ENCODE results near the gene DNMT3A.

The DNMT3A gene

GRCh38 chr2:25341753-25342371 lies at the start of gene DNMT3A:
Gene DNMT3A (minus strand): TSS chr2:25341925. CDS start chr2:25313984, 27,941 bp downstream.
- no peaks in the 10 kb centered on the region for H3K27me3 Mint-ChIP-seq
- H3K4me1 Mint-ChIP-seq, result peaks cover 31% of the 10 kb centered on the region
- H3K9me3 Mint-ChIP-seq, result no peaks in the 10 kb centered on the region
- peak within 1 kb of the TSS; percentile 70 for H3K27ac Mint-ChIP-seq
- peak within 1 kb of the TSS; percentile 74 for H3K4me3 Mint-ChIP-seq
- no peaks in the 10 kb centered on the region for H3K36me3 Mint-ChIP-seq

- no peaks in the 10 kb centered on the region for H3K9me3 Mint-ChIP-seq
- peak overlapping the region; percentile 17 for H3K27ac Mint-ChIP-seq
- H3K4me3 Mint-ChIP-seq, result no peak overlapping the region
- no peaks in the 10 kb centered on the region for H3K27me3 Mint-ChIP-seq
- H3K36me3 Mint-ChIP-seq, result peaks cover 30% of the 10 kb centered on the region
- H3K4me1 Mint-ChIP-seq, result peaks cover 19% of the 10 kb centered on the region
Measured at GRCh38 chr2:25389161-25389560, 47.4 kb upstream of the DNMT3A start.

- Mint-ChIP-seq H3K36me3 (peaks cover 27% of the 10 kb centered on the region), H3K4me1 (peaks cover 19% of the 10 kb centered on the region), H3K9me3 (no peaks in the 10 kb centered on the region), H3K27me3 (no peaks in the 10 kb centered on the region), H3K27ac (no peak overlapping the region), H3K4me3 (no peak overlapping the region)
Measured at GRCh38 chr2:25388491-25388890, 46.8 kb upstream of the DNMT3A start.

GRCh38 chr2:25387876-25388449 lies 46.2 kb upstream of the DNMT3A start:
- H3K4me3 Mint-ChIP-seq, result no peak overlapping the region
- H3K4me1 Mint-ChIP-seq, result peaks cover 19% of the 10 kb centered on the region
- H3K27me3 Mint-ChIP-seq, result no peaks in the 10 kb centered on the region
- peaks cover 27% of the 10 kb centered on the region for H3K36me3 Mint-ChIP-seq
- no peak overlapping the region for H3K27ac Mint-ChIP-seq
- no peaks in the 10 kb centered on the region for H3K9me3 Mint-ChIP-seq

DNA sequence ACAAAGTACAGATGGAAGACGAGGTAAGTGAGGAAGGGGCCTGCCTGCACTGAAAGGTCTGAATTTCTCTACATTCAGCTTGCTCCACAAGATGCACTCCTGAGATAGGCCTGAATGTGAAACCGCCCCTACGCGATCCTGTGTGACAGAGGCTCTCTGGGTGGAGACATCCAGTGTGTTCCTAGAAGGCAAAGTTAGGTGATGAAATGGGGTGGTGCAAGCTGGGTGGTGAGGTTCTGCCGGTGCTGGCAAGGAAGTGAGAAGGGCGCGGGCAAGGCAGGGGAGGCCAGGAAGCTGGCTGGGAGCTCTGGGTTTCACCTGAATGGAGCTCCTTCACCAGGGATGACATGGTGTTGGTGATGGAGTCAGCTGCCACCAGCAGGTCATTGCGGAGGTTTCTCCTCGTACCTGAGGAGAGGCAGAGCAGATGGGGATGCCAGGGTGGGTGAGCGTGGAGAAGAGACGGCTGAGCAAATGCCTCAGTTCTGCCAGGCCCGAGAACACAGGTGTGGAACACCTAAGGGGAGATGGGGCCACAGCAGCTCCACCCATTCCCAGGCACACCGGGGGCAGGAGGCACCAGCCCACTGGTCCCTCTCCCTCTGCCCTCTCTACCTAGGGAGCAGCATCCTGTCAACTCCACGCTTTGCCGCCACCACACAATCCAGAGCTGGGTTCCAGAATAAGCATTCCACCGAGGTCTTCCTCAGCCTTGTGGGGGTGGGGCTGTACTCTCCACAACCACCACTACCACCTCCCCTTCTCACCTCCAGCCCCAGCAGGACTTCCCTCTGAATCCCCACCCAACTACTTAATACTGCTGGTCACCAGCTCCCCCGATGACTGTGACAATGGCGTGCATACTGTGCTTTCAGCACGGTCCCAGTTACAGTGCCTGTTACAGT lies 45.5 kb upstream of the DNMT3A start:
- Mint-ChIP-seq H3K4me3 (no peak overlapping the region), H3K9me3 (no peaks in the 10 kb centered on the region), H3K27ac (peak overlapping the region; percentile 4), H3K36me3 (peaks cover 23% of the 10 kb centered on the region), H3K27me3 (no peaks in the 10 kb centered on the region), H3K4me1 (peaks cover 14% of the 10 kb centered on the region)

GRCh38 chr2:25385910-25386309 lies 44.2 kb upstream of the DNMT3A start:
- peaks cover 4% of the 10 kb centered on the region for H3K4me1 Mint-ChIP-seq
- H3K4me3 Mint-ChIP-seq, result no peak overlapping the region
- no peaks in the 10 kb centered on the region for H3K9me3 Mint-ChIP-seq

GRCh38 chr2:25383806-25384205 lies 42.1 kb upstream of the DNMT3A start:
- Mint-ChIP-seq H3K36me3 (peaks cover 21% of the 10 kb centered on the region), H3K27ac (no peak overlapping the region), H3K4me1 (peaks cover 16% of the 10 kb centered on the region), H3K9me3 (no peaks in the 10 kb centered on the region), H3K27me3 (no peaks in the 10 kb centered on the region), H3K4me3 (no peak overlapping the region)

More at GRCh38 chr2:25385910-25386309, 44.2 kb upstream of the DNMT3A start:
- Mint-ChIP-seq H3K27me3 (no peaks in the 10 kb centered on the region), H3K27ac (no peak overlapping the region), H3K36me3 (peaks cover 21% of the 10 kb centered on the region)

DNA sequence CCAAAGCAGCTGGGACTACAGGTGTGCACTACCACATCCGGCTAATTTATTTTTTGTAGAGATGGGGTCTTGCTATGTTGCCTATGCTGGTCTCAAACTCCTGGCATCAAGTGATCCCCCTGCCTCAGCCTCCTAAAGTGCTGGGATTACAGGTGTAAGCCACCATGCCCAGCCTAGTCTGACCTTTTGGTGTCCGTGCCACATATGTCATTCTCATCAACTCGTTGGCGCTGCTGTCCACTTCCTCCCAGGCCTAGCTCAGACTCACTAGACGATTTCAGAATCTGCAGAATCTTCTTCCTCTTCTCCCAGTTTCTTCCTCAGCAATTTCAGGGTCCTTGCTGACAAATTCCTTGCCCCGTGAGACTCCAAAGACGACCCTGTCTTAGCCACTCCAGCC lies 39.8 kb upstream of the DNMT3A start:
- Mint-ChIP-seq H3K4me1 (peaks cover 30% of the 10 kb centered on the region), H3K36me3 (peaks cover 6% of the 10 kb centered on the region), H3K27me3 (no peaks in the 10 kb centered on the region), H3K27ac (no peak overlapping the region), H3K9me3 (no peaks in the 10 kb centered on the region), H3K4me3 (no peak overlapping the region)

DNA sequence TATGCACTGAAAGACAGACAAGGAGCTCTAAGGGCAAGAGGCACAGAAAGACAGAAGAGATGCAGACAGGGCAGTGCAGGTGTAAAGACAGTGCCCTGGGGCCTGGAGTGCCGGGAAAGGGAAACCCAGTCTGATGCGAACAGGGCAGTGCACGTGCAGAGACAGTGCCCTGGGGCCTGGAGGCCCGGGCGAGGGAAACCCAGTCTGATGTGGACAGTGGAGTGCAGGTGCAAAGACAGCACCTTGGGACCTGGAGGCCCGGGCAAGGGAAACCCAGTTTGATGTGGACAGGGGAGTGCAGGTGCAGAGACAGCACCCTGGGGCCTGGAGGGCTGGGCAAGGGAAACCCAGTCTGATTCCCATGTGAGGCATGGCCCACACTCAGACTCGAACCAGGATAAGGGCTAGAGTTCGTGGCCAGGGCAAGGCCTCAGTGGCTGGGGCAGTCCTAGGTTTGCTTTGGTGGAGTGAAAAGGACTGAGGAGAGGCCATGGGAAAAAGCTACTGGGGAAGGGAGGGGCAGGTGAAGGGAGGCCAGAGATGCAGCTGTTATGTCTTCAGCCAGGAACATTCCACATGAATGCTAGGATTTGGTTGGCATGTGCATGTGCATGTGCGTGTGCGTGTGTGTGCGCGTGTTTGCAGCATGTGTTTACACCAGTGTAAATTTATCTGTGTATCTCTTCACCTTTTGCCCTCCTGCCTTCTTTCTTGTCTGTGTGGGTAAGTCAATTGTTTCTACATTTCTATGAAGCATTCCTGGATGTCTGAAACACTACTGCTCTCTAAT lies 39.1 kb upstream of the DNMT3A start:
- Mint-ChIP-seq H3K27me3 (no peaks in the 10 kb centered on the region), H3K4me3 (no peak overlapping the region), H3K36me3 (peaks cover 5% of the 10 kb centered on the region), H3K4me1 (peaks cover 37% of the 10 kb centered on the region), H3K27ac (peak overlapping the region; percentile 7), H3K9me3 (no peaks in the 10 kb centered on the region)

GRCh38 chr2:25380023-25380422 lies 38.3 kb upstream of the DNMT3A start:
- no peak overlapping the region for H3K27ac Mint-ChIP-seq

DNA sequence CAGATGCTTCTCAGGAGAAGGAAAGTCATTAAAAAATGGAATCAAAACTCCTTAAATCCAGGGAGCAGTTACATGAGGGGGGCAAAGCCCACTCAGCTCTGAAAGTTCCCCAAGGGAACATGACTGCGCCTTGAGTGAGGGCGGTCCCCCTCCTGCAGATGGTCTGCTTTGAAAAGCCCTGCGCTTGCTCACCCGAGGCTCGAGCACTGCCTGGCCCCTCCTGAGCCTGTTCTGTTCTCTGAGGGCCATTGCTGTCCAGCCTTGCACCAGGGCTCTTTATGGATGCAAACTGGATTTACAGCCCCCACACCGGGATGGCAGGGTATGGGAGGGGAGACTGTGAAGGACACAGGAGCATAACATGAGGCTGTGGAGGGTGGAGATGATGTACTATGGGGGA lies 37.8 kb upstream of the DNMT3A start:
- no peak overlapping the region for H3K27ac Mint-ChIP-seq
- peaks cover 5% of the 10 kb centered on the region for H3K36me3 Mint-ChIP-seq
- H3K9me3 Mint-ChIP-seq, result no peaks in the 10 kb centered on the region
- H3K4me1 Mint-ChIP-seq, result peaks cover 37% of the 10 kb centered on the region
- no peaks in the 10 kb centered on the region for H3K27me3 Mint-ChIP-seq
- H3K4me3 Mint-ChIP-seq, result no peak overlapping the region

More at GRCh38 chr2:25380023-25380422, 38.3 kb upstream of the DNMT3A start:
- no peaks in the 10 kb centered on the region for H3K27me3 Mint-ChIP-seq
- H3K4me3 Mint-ChIP-seq, result no peak overlapping the region
- H3K4me1 Mint-ChIP-seq, result peaks cover 37% of the 10 kb centered on the region
- no peaks in the 10 kb centered on the region for H3K9me3 Mint-ChIP-seq
- peaks cover 5% of the 10 kb centered on the region for H3K36me3 Mint-ChIP-seq

DNA sequence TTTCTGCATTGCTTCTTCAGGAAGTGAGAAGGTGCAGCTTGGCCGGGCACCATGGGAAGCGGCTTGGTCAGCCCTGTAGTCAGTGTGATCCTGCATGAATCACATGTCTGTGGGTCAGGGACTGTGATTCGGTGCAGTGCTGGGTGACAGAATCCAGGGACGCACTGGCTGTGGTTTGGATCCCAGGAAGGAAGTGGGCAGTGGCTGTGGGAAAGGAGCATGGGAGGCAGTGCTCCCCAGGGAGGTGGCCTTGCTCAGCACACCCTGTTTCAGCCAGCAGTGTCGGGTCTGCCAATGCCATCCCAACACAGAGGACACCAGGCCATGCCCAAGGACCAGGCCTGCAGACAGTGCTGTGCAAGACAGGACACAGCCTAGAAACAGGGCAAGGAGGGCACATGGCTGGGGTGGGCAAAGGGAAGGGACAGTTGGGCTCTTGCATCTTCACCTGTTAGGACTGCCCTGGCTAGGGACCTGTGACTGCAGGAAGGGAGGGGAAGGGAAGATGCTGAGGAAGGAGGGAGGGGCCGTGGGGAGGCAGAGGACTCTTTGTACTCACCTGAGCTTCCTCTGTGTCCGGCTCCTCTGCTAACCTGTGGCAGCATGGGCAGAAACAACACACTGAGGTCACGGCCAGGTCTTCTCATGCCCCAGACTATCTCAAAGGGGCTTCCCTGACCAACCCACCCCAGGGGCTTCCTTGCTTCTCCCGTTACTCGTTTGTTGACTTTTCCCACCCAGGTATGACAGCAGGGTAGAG lies 37.2 kb upstream of the DNMT3A start:
- H3K9me3 Mint-ChIP-seq, result no peaks in the 10 kb centered on the region
- H3K36me3 Mint-ChIP-seq, result peaks cover 4% of the 10 kb centered on the region
- H3K4me1 Mint-ChIP-seq, result peaks cover 37% of the 10 kb centered on the region
- no peak overlapping the region for H3K4me3 Mint-ChIP-seq
- no peaks in the 10 kb centered on the region for H3K27me3 Mint-ChIP-seq
- H3K27ac Mint-ChIP-seq, result peak overlapping the region; percentile 23

DNA sequence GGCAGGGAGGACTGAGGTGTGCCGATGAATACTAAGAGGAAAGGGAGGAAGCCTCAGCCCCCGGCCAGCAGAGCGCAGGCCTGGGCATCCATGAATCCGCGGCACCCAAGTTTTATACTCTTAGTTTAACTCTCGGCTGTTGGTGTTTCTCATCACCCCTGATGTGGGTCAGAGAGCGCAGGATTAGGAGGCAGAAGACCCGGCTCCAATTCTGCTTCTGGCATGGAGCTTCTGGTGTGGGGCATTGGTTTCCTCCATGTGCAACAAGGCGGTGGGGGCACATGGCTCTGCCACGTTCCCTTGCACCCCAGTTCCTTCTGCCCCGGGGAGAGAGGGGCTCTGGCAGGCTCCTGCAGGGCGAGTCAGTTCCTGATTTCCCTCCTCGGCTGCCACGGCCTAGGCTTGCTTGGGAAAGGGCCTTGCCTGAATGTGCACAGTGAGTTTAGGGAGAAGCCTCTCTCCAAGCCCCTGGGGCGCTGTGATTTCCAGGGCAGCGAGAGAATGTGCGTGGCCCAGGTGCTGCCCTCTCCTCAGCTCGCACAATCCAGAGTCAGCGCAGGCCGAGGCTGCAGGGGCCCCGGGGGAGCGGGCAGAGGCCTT lies 36.2 kb upstream of the DNMT3A start:
- Mint-ChIP-seq H3K4me1 (peaks cover 37% of the 10 kb centered on the region), H3K9me3 (no peaks in the 10 kb centered on the region), H3K36me3 (peaks cover 4% of the 10 kb centered on the region), H3K27me3 (no peaks in the 10 kb centered on the region), H3K27ac (peak overlapping the region; percentile 99), H3K4me3 (peak overlapping the region; percentile 77)

DNA sequence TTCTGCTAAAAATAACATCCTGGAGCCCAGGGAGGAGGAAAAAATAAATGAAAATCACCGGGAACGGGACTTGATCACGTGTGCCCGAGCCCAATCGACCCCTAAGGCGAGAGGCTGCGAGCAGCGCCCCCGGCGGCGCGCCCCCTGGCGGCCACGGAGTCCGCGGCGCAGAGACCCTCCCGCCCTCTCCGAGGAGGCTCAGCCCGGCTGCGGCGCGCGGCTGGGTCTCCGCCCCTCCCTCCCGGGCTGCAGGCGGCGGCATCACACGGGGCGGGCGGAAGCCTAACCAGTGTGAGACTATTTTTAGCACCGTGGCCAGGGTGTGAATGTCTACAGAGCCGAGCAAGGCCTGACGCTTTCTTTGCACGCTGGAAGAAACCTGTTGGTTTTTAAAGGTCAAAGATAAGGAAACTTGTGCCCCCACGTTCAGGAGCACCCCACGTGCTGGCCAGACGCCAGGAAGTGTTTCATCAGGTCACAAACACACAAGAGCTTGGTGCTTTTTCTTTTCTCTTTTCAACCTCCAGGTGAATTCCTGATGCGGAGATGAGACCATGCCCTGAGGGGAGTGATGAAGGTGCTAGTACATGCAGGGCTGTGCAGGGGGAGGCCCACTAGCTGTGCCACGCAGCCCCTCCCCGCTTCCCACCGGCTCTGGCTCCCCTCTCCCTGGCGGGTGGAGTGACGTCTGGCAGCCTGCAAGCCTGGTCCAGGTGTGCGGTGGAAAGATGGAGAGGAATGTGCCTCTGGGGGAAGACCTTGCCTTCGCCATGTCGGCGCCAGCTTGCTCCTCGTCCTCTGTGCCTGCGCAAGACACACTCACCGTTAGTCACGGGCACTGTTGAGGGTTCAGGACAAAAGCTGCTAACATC lies 35.3 kb upstream of the DNMT3A start:
- peak overlapping the region; percentile 77 for H3K4me3 Mint-ChIP-seq
- no peaks in the 10 kb centered on the region for H3K27me3 Mint-ChIP-seq
- peaks cover 37% of the 10 kb centered on the region for H3K4me1 Mint-ChIP-seq
- H3K27ac Mint-ChIP-seq, result peak overlapping the region; percentile 99
- no peaks in the 10 kb centered on the region for H3K9me3 Mint-ChIP-seq
- H3K36me3 Mint-ChIP-seq, result peaks cover 1% of the 10 kb centered on the region
